DMS153 treated with DMSO at 0.1 percent for 48 hours (cell line): ENCODE measurements around the gene SPSB3.
"Not testable (repeated sequence)": the region's sequence is repeated elsewhere in the genome, so short reads cannot be mapped to it uniquely, and the experiment has no call there.

Experiments used
- DNase-seq: peaks from one replicate; lab custom pipeline; 2025; ENCODE audit not compliant: unreplicated experiment; lab: John Stamatoyannopoulos, UW

Gene SPSB3

GRCh38 chr16:1744338-1744840 lies 38.0 kb downstream of the SPSB3 start:
- DNase-seq, result no peak

DNA sequence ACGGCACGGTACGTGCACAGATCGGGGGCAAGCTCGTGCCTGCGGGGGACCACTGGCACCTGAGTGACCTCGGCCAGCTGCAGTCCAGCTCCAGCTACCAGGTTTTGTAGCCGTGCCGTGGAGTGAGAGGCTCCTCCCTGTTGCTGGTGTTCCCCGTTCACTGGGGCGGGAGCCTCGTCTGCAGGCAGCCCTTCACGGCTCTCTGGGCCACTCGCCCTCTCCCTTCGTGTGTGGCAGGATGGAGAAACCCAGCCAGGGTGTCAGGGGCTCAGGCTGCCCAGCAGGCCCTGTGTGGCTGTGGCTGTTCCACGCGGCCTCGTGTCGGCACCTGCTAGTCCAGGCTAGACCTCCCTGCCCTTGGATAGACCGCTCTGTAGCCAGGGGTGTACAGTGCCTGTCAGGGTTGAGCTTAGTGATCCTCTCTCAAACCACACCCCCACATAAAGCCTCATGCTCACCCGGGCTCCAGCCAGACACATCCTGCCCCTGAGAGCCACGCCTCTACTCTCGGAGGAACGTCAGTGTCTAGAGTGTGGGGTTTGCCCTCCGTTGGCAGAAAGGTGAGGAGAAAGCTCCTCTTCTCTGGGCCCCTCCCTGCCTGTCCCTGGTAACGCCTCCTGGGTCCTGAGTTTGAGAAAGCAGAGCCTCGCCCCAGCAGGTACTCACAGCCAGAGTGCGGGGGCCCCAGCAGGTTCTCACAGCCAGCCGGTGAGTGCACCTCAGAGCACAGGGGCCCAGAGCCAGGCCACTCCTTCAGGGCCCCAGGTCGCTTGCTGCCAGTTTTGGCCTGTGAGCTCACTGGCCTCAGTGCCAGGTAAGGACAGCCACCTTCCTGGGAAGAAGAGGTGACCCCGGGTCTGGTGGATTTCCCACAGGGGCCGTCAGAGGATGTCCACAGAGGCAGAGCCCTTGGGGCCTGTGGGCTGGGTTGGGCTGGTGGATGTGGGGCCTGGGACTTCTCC lies 38.7 kb downstream of the SPSB3 start:
- DNase-seq, result no peak

- no peak for DNase-seq
Measured at GRCh38 chr16:1741553-1742165, 40.7 kb downstream of the SPSB3 start.

DNA sequence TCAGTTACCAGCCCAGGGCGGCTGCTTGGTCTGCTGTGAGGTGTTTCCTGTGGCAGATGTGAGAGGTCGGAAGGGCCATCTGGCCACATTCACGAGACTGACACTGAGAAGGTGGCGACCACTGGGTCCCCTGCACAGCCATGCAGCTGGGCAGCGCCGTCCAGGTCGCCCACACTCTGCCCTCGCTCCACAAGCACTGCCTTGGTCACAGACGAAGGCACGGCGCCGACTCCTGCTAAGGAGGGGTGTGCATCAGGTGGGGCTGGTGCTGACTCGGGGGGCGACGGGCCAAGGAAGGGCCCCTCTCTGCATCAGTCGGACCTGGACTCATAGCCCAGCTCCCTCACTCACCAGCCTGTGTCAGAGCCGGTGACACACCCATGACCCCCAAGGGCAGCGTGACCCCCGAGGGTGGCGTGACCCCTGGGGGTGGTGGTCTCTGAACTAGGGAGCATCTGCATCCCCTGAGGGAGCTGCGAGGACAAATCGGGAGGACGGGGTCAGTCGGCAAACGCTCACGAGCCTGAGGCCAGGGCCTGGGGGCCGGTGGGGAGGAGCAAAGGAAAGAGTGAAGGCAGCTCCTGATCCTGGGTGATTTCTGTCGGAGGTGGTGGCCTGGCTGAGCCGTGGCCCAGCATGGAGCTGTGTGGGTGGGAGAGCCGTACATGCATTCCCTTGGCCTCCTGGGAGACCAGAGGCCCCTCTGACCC lies 41.4 kb downstream of the SPSB3 start:
- DNase-seq, result no peak

DNA sequence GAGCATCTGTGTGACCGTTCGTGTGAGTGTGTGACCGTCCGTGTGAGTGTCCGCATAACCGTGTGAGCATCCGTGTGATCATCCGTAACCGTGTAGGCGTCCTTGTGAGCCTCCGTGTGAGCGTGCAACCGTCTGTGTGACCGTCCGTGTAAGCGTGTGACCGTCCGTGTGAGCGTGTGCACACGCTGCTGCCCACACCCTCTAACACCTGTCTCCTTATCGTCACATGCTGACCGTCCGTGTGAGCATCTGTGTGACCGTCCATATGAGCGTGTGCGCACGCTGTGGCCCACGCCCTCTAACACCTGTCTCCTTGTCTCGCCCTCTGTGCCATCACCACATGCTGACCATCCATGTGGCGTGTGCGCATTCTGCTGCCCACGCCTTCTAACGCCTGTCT lies 42.1 kb downstream of the SPSB3 start:
- DNase-seq, result no peak

GRCh38 chr16:1734816-1735215 lies 47.6 kb downstream of the SPSB3 start:
- no peak for DNase-seq

GRCh38 chr16:1734123-1734522 lies 48.2 kb downstream of the SPSB3 start:
- no peak for DNase-seq

- not testable (repeated sequence) for DNase-seq
Measured at GRCh38 chr16:1732551-1732987, 49.8 kb downstream of the SPSB3 start.

- no peak for DNase-seq
Measured at GRCh38 chr16:1732071-1732470, 50.3 kb downstream of the SPSB3 start.

- DNase-seq, result no peak
Measured at GRCh38 chr16:1731603-1732002, 50.8 kb downstream of the SPSB3 start.

DNA sequence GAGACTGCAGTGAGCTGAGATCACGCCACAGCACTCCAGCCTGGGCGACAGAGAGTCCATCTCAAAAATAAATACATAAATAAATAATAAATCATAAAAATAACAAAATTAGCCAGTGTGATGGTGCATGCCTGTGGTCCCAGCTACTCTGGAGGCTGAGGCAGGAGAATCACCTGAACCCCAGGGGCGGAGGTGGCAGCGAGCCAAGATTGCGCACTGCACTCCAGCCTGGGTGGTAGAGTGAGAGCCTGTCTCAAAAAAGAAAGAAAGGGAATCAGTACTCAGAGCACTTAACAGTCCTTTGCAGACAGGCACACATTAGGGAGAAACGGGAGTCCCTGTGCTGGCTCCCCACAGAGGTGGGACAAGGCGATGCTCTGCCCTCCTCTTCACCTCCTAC lies 51.3 kb downstream of the SPSB3 start:
- DNase-seq, result no peak

- DNase-seq, result no peak
Measured at GRCh38 chr16:1729445-1729844, 52.9 kb downstream of the SPSB3 start.

- DNase-seq, result no peak
Measured at GRCh38 chr16:1729026-1729425, 53.3 kb downstream of the SPSB3 start.

- DNase-seq, result no peak
Measured at GRCh38 chr16:1727651-1728624, 54.4 kb downstream of the SPSB3 start.
